Mucosa of descending colon (tissue), 3 donors: ENCODE results near the gene UNC119B. TPM values are rescaled to one million over a fixed set of nuclear protein-coding genes. Genes with fewer than 3 reads are reported as not detected.

Source experiments
- ATAC-seq: fragments of 200-7000 bp; cut with Tn5 transposase; one replicate; pipeline ENCODE4 v1.9.1; 2020; ENCODE audit warnings: mild to moderate bottlenecking, moderate library complexity
- DNase-seq, 3 donors: peaks; one replicate each; pipeline ENCODE4 v3.0.0-alpha.2; 2020
- H3K36me3 ChIP-seq: fragments of 200-600 bp; one replicate; pipeline ENCODE4 v1.8.0; 2021; ENCODE audit warnings: low read depth, mild to moderate bottlenecking
- H3K4me1 ChIP-seq: fragments of 200-600 bp; one replicate; pipeline ENCODE4 v1.8.0; 2021; ENCODE audit warnings: low read depth, mild to moderate bottlenecking
- H3K4me3 ChIP-seq: fragments of 200-600 bp; one replicate; pipeline ENCODE4 v1.8.0; 2021; ENCODE audit warnings: mild to moderate bottlenecking
- H3K9me3 ChIP-seq: fragments of 200-600 bp; one replicate; pipeline ENCODE4 v1.8.0; 2021; ENCODE audit warnings: mild to moderate bottlenecking
- CTCF ChIP-seq: fragments of 200-600 bp; IDR thresholded peaks from one replicate; pipeline ENCODE4 v1.8.0; 2022; ENCODE audit warnings: antibody characterized with exemption, mild to moderate bottlenecking
- intact Hi-C, 2 donors: fragments of 100-400 bp; cut with DNase I in 1 of 2; cut with micrococcal nuclease in 1 of 2; formaldehyde crosslinking; loops; one replicate each; pipeline versions ENCODE4 v1.11.0 to v1.11.1; 2022; cut with DNase I, micrococcal nuclease
- total RNA-seq, 3 donors: library from RNA; stranded (reverse); fragmentation: NEBNext Ultra II Directional in 2 of 3; extraction: Animal tissue kit (Norgen Biotek cat#: 25700) in 2 of 3; gene quantifications; one replicate each; pipeline versions ENCODE4 v1.2.1 to v1.2.4, GENCODE V29; 2021 to 2023
- donor health status: DM: no; HTN: no; CAD: no; lungs with moderate emphysema.
- donor health status: DM: no; HTN: no; CAD: no.
- donor health status: DM: no; HTN: yes; CAD: no.

The UNC119B gene
- total RNA-seq, 3 donors from 2014 or later = 20.5 to 26.7 (median 23.3) TPM

- no peak for ATAC-seq
- no peaks in the 10 kb centered on the region for H3K9me3 ChIP-seq
- H3K36me3 ChIP-seq = no peaks in the 10 kb centered on the region
Measured at GRCh38 chr12:120739031-120739762, 28.9 kb downstream of the UNC119B start.

GRCh38 chr12:120739821-120740613, 29.8 kb downstream of the UNC119B start:
- DNase-seq (no peak), ATAC-seq (no peak)
- TF ChIP-seq CTCF = no peak
- no peaks in the 10 kb centered on the region for H3K9me3 ChIP-seq
- intact Hi-C loops = no loop called here
- no peak overlapping the region for H3K4me3 ChIP-seq
- no peaks in the 10 kb centered on the region for H3K36me3 ChIP-seq
- no peaks in the 10 kb centered on the region for H3K4me1 ChIP-seq

More at GRCh38 chr12:120739031-120739762, 28.9 kb downstream of the UNC119B start:
- no peak for TF ChIP-seq CTCF
- no peak for DNase-seq
- Histone ChIP-seq H3K4me1 (no peaks in the 10 kb centered on the region), H3K4me3 (no peak overlapping the region)
- intact Hi-C loops = no loop called here

- DNase-seq = no peak
- Histone ChIP-seq H3K9me3 (no peaks in the 10 kb centered on the region), H3K4me1 (no peaks in the 10 kb centered on the region), H3K36me3 (no peaks in the 10 kb centered on the region), H3K4me3 (no peak overlapping the region)
- TF ChIP-seq CTCF = no peak
- intact Hi-C loops = no loop called here
- ATAC-seq = no peak
Measured at GRCh38 chr12:120740871-120741270, 30.6 kb downstream of the UNC119B start.

GRCh38 chr12:120741476-120742421, 31.5 kb downstream of the UNC119B start:
- TF ChIP-seq CTCF = no peak
- Histone ChIP-seq H3K9me3 (no peaks in the 10 kb centered on the region), H3K36me3 (no peaks in the 10 kb centered on the region), H3K4me3 (no peak overlapping the region), H3K4me1 (no peaks in the 10 kb centered on the region)
- ATAC-seq = no peak
- DNase-seq = no peak
- intact Hi-C loops = no loop called here

- H3K36me3 ChIP-seq = no peaks in the 10 kb centered on the region
- ATAC-seq = no peak
- no peaks in the 10 kb centered on the region for H3K9me3 ChIP-seq
- intact Hi-C loops = no loop called here
- no peaks in the 10 kb centered on the region for H3K4me1 ChIP-seq
- DNase-seq = no peak
- no peak overlapping the region for H3K4me3 ChIP-seq
- TF ChIP-seq CTCF = no peak
Measured at GRCh38 chr12:120744922-120745493, 34.8 kb downstream of the UNC119B start.
